HEK293T (cell line): ENCODE measurements around the gene HAVCR2.

ENCODE experiments used
- CTCF ChIA-PET: fragments of 350-600 bp; formaldehyde crosslinking; extraction: SDS; loops from one replicate; lab custom pipeline; 2021; ENCODE audit warnings: antibody characterized with exemption, inconsistent platforms; lab: Yijun Ruan, JAX
- POLR2A ChIA-PET: fragments of 350-600 bp; formaldehyde crosslinking; extraction: SDS; loops from one replicate; lab custom pipeline; 2020; ENCODE audit warnings: antibody characterized with exemption, inconsistent platforms; lab: Yijun Ruan, JAX
- DNase-seq: peaks from one replicate; pipeline ENCODE4 v3.0.0; 2012; ENCODE audit warnings: mixed read lengths; ENCODE audit errors: extremely low spot score
- ARNT ChIP-seq: fragments of 450-650 bp; IDR thresholded peaks from 2 replicates; pipeline ENCODE4 v1.6.1; 2017; ENCODE audit warnings: mild to moderate bottlenecking
- BHLHE40 ChIP-seq: fragments of 450-650 bp; IDR thresholded peaks from 2 replicates; pipeline ENCODE4 v1.6.1; 2016; ENCODE audit warnings: mild to moderate bottlenecking, moderate library complexity, borderline replicate concordance
- CTBP1 ChIP-seq: fragments of 450-650 bp; IDR thresholded peaks from 2 replicates; pipeline ENCODE4 v1.6.1; 2016; ENCODE audit warnings: borderline replicate concordance
- ELF4 ChIP-seq: fragments of 450-650 bp; IDR thresholded peaks from 2 replicates; pipeline ENCODE4 v1.6.1; 2017; ENCODE audit warnings: antibody characterized with exemption
- FOXA1 ChIP-seq: fragments of 450-650 bp; IDR thresholded peaks from 2 replicates; pipeline ENCODE4 v1.6.1; 2016; ENCODE audit warnings: mild to moderate bottlenecking
- FOXK2 ChIP-seq: fragments of 450-650 bp; IDR thresholded peaks from 2 replicates; pipeline ENCODE4 v1.6.1; 2016; ENCODE audit warnings: mild to moderate bottlenecking
- FOXM1 ChIP-seq: fragments of 450-650 bp; IDR thresholded peaks from 2 replicates; pipeline ENCODE4 v1.6.1; 2017; ENCODE audit warnings: mild to moderate bottlenecking, borderline replicate concordance
- HDGF ChIP-seq: fragments of 450-650 bp; IDR thresholded peaks from 2 replicates; pipeline ENCODE4 v1.6.1; 2017; ENCODE audit warnings: antibody characterized with exemption, borderline replicate concordance
- L3MBTL2 ChIP-seq: fragments of 450-650 bp; conservative IDR thresholded peaks from 2 replicates; pipeline ENCODE4 v1.6.1; 2016; ENCODE audit warnings: mild to moderate bottlenecking
- LEF1 ChIP-seq: fragments of 450-650 bp; IDR thresholded peaks from 2 replicates; pipeline ENCODE4 v1.6.1; 2017; ENCODE audit warnings: mild to moderate bottlenecking, borderline replicate concordance
- NFRKB ChIP-seq: fragments of 450-650 bp; IDR thresholded peaks from 2 replicates; pipeline ENCODE4 v1.6.1; 2016; ENCODE audit warnings: mild to moderate bottlenecking, moderate library complexity
- PKNOX1 ChIP-seq: fragments of 450-650 bp; IDR thresholded peaks from 2 replicates; pipeline ENCODE4 v1.6.1; 2016
- SP1 ChIP-seq: fragments of 450-650 bp; IDR thresholded peaks from 2 replicates; pipeline ENCODE4 v1.6.1; 2017
- SUZ12 ChIP-seq: fragments of 450-650 bp; IDR thresholded peaks from 2 replicates; pipeline ENCODE4 v1.6.1; 2016; ENCODE audit warnings: mild to moderate bottlenecking
- TARDBP ChIP-seq: fragments of 450-650 bp; IDR thresholded peaks from 2 replicates; pipeline ENCODE4 v1.6.1; 2016
- ZNF384 ChIP-seq: fragments of 450-650 bp; IDR thresholded peaks from 2 replicates; pipeline ENCODE4 v1.6.1; 2016

HAVCR2 gene

DNA sequence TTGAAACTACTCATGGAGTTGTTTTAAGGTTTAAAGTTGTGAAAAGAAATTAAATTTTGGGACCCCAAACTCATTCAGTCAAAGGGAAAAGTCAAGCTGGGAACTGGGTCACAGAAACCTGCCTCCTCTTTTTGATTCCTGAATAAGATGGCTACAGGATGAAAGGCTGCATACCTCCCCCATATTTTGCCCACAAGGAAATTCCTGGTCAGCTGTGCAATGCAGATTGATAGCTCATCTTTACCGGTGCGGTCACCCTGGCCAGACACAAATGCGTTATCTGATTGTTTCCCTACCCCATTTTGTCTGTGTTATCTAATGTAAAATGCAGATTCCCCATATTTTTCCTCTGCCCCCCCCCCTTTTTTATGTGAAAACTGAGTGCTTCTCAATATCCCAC is 1.3 kb downstream of the HAVCR2 start:
- POLR2A ChIA-PET = no interaction called here
- DNase-seq = no peak
- TF ChIP-seq HDGF = no peak
- no peak for TF ChIP-seq ELF4
- TF ChIP-seq TARDBP = no peak
- TF ChIP-seq SP1 = no peak
- no peak for TF ChIP-seq CTBP1
- TF ChIP-seq PKNOX1 = no peak
- TF ChIP-seq NFRKB = no peak
- no peak for TF ChIP-seq ARNT
- TF ChIP-seq FOXM1 = no peak
- TF ChIP-seq ZNF384 = no peak
- no peak for TF ChIP-seq LEF1
- CTCF ChIA-PET = no interaction called here

DNA sequence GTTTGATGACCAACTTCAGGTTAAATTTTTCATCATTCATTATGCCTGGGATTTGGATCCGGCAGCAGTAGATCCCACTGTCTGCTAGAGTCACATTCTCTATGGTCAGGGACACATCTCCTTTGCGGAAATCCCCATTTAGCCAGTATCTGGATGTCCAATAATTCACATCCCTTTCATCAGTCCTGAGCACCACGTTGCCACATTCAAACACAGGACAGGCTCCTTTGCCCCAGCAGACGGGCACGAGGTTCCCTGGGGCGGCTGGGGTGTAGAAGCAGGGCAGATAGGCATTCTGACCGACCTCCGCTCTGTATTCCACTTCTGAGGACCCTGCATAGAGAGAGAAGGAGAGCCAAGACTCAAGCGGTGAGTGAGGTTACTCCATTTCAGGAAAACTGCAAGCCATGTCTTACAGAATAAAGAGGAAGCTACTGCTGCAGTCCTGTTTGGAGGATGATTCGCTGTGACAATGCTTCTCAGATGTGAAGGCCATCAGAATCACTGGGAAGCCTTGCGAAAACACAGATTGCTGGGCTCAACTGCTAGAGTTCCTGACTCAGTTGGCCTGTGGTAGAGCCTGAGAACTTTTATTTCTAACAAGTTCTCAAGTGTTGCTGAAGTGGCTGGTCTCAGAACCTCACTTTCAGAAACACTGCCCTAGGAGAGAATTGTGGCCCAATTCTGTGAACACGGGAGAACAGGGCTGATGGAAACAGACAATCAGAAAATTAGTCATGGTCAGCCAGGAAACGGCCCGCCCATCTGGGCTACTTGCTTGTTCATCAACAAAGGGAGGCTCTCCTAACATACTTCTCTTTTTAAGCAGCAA is 2.0 kb downstream of the HAVCR2 start:
- no peak for TF ChIP-seq FOXA1
- no peak for TF ChIP-seq BHLHE40
- CTCF ChIA-PET = no interaction called here
- DNase-seq = no peak
- POLR2A ChIA-PET = no interaction called here

DNA sequence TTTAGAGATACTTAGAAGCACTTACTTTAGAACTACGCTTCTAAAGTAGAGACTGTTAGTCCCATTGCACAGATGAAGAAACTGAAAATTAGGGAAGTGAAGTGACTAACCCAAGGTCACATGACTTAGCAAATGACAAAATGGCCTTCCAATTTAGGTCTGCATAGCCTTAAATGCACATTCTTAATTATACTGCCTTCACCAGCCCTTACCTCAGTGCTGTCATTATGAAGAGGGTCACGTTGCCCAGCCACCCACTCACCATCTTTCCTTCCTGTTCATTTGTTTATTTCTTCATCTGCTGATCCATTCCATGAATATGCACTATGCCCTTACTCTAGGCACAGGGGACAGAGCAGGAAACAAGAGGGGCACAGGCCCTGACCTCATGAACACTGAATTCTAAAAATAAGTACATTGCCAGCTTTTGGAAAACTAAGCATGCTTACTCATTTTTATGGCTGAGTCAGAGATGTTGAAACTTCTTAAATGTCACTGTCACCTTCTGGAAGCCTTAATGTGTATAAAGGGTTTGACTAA is 8.6 kb downstream of the HAVCR2 start:
- no peak for TF ChIP-seq L3MBTL2
- no peak for TF ChIP-seq TARDBP
- no peak for TF ChIP-seq FOXA1
- no peak for TF ChIP-seq FOXK2
- no peak for TF ChIP-seq FOXM1
- no peak for TF ChIP-seq PKNOX1
- TF ChIP-seq SUZ12 = no peak
- TF ChIP-seq CTBP1 = no peak
- TF ChIP-seq ELF4 = no peak
- no peak for TF ChIP-seq NFRKB
- no peak for TF ChIP-seq ARNT
- no peak for TF ChIP-seq BHLHE40
- no peak for TF ChIP-seq HDGF
- TF ChIP-seq ZNF384 = no peak
- TF ChIP-seq LEF1 = no peak
- no peak for TF ChIP-seq SP1
- POLR2A ChIA-PET = no interaction called here
- no peak for DNase-seq
- CTCF ChIA-PET = no interaction called here

GRCh38 chr5:157088342-157088990 is 20.4 kb downstream of the HAVCR2 start:
- CTCF ChIA-PET = no interaction called here
- DNase-seq = no peak
- no peak for TF ChIP-seq CTBP1
- no peak for TF ChIP-seq SUZ12
- TF ChIP-seq BHLHE40 = no peak
- TF ChIP-seq LEF1 = no peak
- no peak for TF ChIP-seq ARNT
- no peak for TF ChIP-seq FOXA1
- TF ChIP-seq NFRKB = no peak
- TF ChIP-seq PKNOX1 = no peak
- TF ChIP-seq ELF4 = no peak
- TF ChIP-seq HDGF = no peak
- TF ChIP-seq SP1 = no peak
- TF ChIP-seq FOXK2 = no peak
- TF ChIP-seq TARDBP = no peak
- no peak for TF ChIP-seq L3MBTL2
- no peak for TF ChIP-seq ZNF384
- TF ChIP-seq FOXM1 = no peak
- POLR2A ChIA-PET = no interaction called here

GRCh38 chr5:157086751-157087359 is 22.0 kb downstream of the HAVCR2 start:
- TF ChIP-seq BHLHE40 (no peak), L3MBTL2 (no peak), FOXK2 (no peak), SP1 (no peak), ZNF384 (no peak), NFRKB (no peak), FOXM1 (no peak), ARNT (no peak)
- DNase-seq = no peak
- POLR2A ChIA-PET = no interaction called here
- CTCF ChIA-PET = no interaction called here

DNA sequence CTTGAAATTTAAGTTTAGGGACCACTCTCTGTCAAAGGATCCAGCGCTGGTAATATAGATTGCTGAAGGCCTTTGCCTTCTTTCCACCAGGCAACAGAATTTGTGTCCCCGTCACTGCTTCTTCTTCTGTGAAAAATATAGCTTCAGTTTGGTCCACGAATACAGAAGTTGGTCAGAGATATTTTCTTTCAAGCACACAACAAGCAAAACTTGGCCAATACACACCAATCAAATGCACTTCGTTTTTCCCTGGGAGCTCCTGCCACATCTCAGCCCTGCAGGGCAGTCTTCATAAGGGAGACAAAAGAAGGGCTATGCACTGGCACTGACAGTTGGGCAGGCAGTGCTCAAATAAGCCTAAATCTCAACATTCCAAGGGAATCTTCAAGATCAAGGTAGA is 22.9 kb downstream of the HAVCR2 start:
- DNase-seq = no peak
- ChIA-PET POLR2A (no interaction called here), CTCF (no interaction called here)
- TF ChIP-seq SUZ12 (no peak), FOXK2 (no peak), L3MBTL2 (no peak), SP1 (no peak), TARDBP (no peak), FOXM1 (no peak)
